Measurements from ENCODE around the gene ZNF738.

Gene ZNF738

DNA sequence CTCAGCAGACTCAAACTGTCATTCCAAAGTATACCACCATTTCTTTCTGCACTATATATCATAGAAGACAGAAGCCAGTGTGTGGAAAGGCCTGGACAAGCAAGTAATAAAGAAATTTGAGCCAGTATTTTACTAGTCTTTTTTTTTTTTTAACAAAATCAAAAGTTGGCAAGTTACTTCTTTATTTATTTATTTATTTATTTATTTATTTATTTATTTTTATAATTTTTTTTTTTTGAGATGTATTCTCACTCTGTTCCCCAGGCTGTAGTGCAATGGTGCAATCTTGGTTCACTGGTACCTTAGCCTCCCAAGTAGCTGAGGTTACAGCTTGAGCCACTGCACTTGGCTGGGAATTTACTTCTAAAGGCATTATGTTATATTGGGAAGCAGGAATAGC, 63.4 kb downstream of the ZNF738 start:
- Histone ChIP-seq H3K9ac (ENCODE audit: insufficient read length, low read depth) (no peak overlapping the region), H3K9me3 (ENCODE audit: insufficient read depth, low read length) (peaks cover 89% of the 10 kb centered on the region), H3K36me3 (ENCODE audit: insufficient read depth, insufficient read length, low read length) (peaks cover 23% of the 10 kb centered on the region), H3K4me1 (ENCODE audit: insufficient read depth, insufficient read length) (no peaks in the 10 kb centered on the region), H3K4me3 (ENCODE audit: insufficient read length, low read depth) (no peak overlapping the region), H3K27me3 (ENCODE audit: insufficient read depth, insufficient read length) (no peaks in the 10 kb centered on the region)
- TF ChIP-seq ZNF274 (IDR thresholded peaks at IDR 0.05; ENCODE audit: low read depth, low read length) (no peak), YY1 (IDR thresholded peaks at IDR 0.05; ENCODE audit: insufficient read depth, insufficient read length) (no peak), SUZ12 (IDR thresholded peaks at IDR 0.05; ENCODE audit: extremely low read depth, insufficient read depth, insufficient read length) (no peak)
- no peak for DNase-seq (ENCODE audit: low read depth, low spot score)

DNA sequence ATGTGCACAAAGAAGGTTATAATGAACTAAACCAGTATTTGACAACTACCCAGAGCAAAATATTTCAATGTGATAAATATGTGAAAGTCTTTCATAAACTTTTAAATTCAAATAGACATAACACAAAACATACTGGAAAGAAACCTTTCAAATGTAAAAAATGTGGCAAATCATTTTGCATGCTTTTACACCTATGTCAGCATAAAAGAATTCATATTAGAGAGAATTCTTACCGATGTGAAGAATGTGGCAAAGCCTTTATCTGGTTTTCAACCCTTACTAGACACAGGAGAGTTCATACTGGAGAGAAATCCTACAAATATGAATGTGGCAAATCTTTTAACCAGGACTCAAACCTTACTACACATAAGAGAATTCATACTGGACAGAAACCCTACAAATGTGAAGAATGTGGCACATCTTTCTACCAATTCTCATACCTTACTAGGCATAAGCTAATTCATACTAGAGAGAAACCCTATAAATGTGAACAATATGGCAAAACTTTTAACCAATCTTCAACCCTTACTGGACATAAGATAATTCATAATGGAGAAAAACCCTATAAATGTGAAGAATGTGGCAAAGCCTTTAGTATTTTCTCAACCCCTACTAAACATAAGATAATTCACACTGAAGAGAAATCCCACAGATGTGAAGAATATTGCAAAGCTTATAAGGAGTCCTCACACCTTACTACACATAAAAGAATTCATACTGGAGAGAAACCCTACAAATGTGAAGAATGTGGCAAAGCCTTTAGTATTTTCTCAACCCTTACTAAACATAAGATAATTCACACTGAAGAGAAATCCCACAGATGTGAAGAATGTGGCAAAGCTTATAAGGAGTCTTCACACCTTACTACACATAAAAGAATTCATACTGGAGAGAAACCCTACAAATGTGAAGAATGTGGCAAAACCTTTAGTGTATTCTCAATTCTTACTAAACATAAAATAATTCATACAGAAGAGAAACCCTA, 64.5 kb downstream of the ZNF738 start:
- no peak overlapping the region for H3K9ac ChIP-seq (ENCODE audit: insufficient read length, low read depth)
- H3K4me1 ChIP-seq (ENCODE audit: insufficient read depth, insufficient read length): no peaks in the 10 kb centered on the region
- peak; percentile 63 for TF ChIP-seq ZNF274 (IDR thresholded peaks at IDR 0.05; ENCODE audit: low read depth, low read length)
- no peak for TF ChIP-seq SUZ12 (IDR thresholded peaks at IDR 0.05; ENCODE audit: extremely low read depth, insufficient read depth, insufficient read length)
- H3K36me3 ChIP-seq (ENCODE audit: insufficient read depth, insufficient read length, low read length): peaks cover 18% of the 10 kb centered on the region
- H3K9me3 ChIP-seq (ENCODE audit: insufficient read depth, low read length): peaks cover 86% of the 10 kb centered on the region
- DNase-seq (ENCODE audit: low read depth, low spot score): no peak
- no peaks in the 10 kb centered on the region for H3K27me3 ChIP-seq (ENCODE audit: insufficient read depth, insufficient read length)
- H3K4me3 ChIP-seq (ENCODE audit: insufficient read length, low read depth): no peak overlapping the region
